Colonic mucosa (tissue), 4 donors: ENCODE results near the gene PAQR4. TPM values are rescaled to one million over a fixed set of nuclear protein-coding genes. Genes with fewer than 3 reads are reported as not detected.

Source experiments
- DNase-seq: peaks from one replicate; pipeline ENCODE4 v3.0.0-alpha.2; 2020
- H3K27ac ChIP-seq: fragments of 200-600 bp; one replicate; pipeline ENCODE4 v1.8.0; 2021
- H3K27me3 ChIP-seq: fragments of 200-600 bp; one replicate; pipeline ENCODE4 v1.8.0; 2021
- H3K36me3 ChIP-seq: fragments of 200-600 bp; one replicate; pipeline ENCODE4 v1.8.0; 2021
- H3K4me1 ChIP-seq: fragments of 200-600 bp; one replicate; pipeline ENCODE4 v1.8.0; 2021; ENCODE audit warnings: mild to moderate bottlenecking
- H3K4me3 ChIP-seq: fragments of 200-600 bp; one replicate; pipeline ENCODE4 v1.8.0; 2021
- H3K9ac ChIP-seq, 2 donors: one replicate each; pipeline ENCODE4 v1.7.0; 2013; ENCODE audit warnings: control low read depth in 2 of 2, low read depth in 2 of 2, low read length in 2 of 2
- H3K9me3 ChIP-seq: fragments of 200-600 bp; one replicate; pipeline ENCODE4 v1.8.0; 2021
- CTCF ChIP-seq: fragments of 200-600 bp; IDR thresholded peaks from one replicate; pipeline ENCODE4 v1.8.0; 2022; ENCODE audit warnings: antibody characterized with exemption, mild to moderate bottlenecking
- intact Hi-C: fragments of 100-400 bp; cut with DNase I; formaldehyde crosslinking; loops from one replicate; pipeline ENCODE4 v1.14.1; 2022
- total RNA-seq, 2 donors: library from RNA; stranded (reverse); fragmentation: NEBNext Ultra II Directional in 1 of 2; extraction: Animal tissue kit (Norgen Biotek cat#: 25700) in 1 of 2; gene quantifications; one replicate each; pipeline ENCODE4 v1.2.1, GENCODE V29; 2021
- donor health status: healthy.
- donor health status: DM: no; HTN: no; CAD: no.
- donor health status: DM: no; HTN: no; CAD: no.

The PAQR4 gene
- total RNA-seq, 2 donors from 2014 or later, result 14.0 to 42.3 TPM

GRCh38 chr16:3021449-3022207 lies 52.5 kb downstream of the PAQR4 start:
- H3K27me3 ChIP-seq, result no peaks in the 10 kb centered on the region
- intact Hi-C loops, result no loop called here
- H3K4me3 ChIP-seq, result peak overlapping the region; percentile 79
- no peaks in the 10 kb centered on the region for H3K36me3 ChIP-seq
- DNase-seq, result peak; percentile 90
- no peaks in the 10 kb centered on the region for H3K9me3 ChIP-seq
- no peak for TF ChIP-seq CTCF
- H3K4me1 ChIP-seq, result peaks cover 18% of the 10 kb centered on the region
- H3K27ac ChIP-seq, result peak overlapping the region; percentile 96
- H3K9ac ChIP-seq, result peak overlapping the region; percentile 83 to 96

- intact Hi-C loops, result no loop called here
- H3K4me1 ChIP-seq, result peaks cover 18% of the 10 kb centered on the region
- H3K27me3 ChIP-seq, result no peaks in the 10 kb centered on the region
- H3K27ac ChIP-seq, result peak overlapping the region; percentile 96
- H3K9ac ChIP-seq, result peak overlapping the region; percentile 55 to 96
- H3K36me3 ChIP-seq, result no peaks in the 10 kb centered on the region
- DNase-seq, result peak; percentile 88
- H3K4me3 ChIP-seq, result peak overlapping the region; percentile 79
- no peak for TF ChIP-seq CTCF
- H3K9me3 ChIP-seq, result no peaks in the 10 kb centered on the region
Measured at GRCh38 chr16:3022208-3022683, 53.1 kb downstream of the PAQR4 start.

DNA sequence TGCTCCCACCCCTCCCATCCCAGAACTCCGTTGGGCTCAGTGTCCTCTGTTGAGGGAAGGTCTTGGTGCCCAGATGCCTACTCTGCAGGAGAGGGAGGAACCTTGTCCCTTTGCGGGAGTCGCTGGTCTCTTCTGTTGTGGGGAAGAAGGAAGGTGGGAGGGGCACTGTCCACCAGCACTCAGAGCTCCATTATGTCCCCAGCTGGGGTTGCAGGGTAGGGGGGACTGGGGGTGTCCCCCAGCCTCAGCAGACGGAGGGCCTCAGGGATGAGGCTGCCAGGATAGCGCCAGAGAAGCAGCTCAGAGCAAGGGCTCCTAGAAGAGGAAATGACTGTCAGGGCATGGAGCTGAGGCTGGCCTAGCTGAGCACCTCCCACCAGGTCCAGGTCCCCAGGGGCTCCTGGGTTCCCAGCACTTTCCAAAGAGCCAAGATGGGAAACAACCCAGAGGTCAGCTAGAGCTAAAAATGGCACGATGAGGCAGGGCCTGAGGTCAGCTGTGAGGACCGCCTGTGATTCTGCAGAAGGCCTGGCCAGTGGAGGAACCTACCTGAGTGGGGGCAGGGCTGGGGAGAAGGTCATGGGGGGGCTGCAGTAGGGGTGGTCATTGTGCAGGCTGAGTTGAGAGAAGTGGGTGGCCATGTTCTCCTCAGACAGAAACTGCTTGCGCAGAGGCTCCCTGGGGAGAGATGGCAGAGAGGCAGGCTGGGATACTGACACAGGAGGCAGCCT lies 53.7 kb downstream of the PAQR4 start:
- Histone ChIP-seq H3K4me1 (peaks cover 20% of the 10 kb centered on the region), H3K4me3 (peak overlapping the region; percentile 51), H3K27ac (peak overlapping the region; percentile 96), H3K36me3 (no peaks in the 10 kb centered on the region), H3K9ac (peak overlapping the region; percentile 70 to 75), H3K9me3 (no peaks in the 10 kb centered on the region), H3K27me3 (no peaks in the 10 kb centered on the region)
- DNase-seq, result no peak
- TF ChIP-seq CTCF, result no peak
- intact Hi-C loops, result no loop called here

Other genes starting within 250 kb of the PAQR4 start
- gene PRSS27, start 249.1 kb upstream of the PAQR4 start, total RNA-seq, result under 1 TPM; 0.15 to 0.56 TPM
- gene SRRM2, start 216.7 kb upstream of the PAQR4 start, total RNA-seq, result 100 to 1,000 TPM; 377 to 539 TPM
- 100 to 1,000 TPM; 230 to 333 TPM for gene ELOB, start 192.1 kb upstream of the PAQR4 start, total RNA-seq
- gene PRSS33, start 181.8 kb upstream of the PAQR4 start, total RNA-seq, result not detected
- not detected for gene PRSS41, start 170.9 kb upstream of the PAQR4 start, total RNA-seq
- 1 to 10 TPM; 1.1 to 2.6 TPM for gene PRSS21, start 152.1 kb upstream of the PAQR4 start, total RNA-seq
- gene ZG16B, start 139.0 kb upstream of the PAQR4 start, total RNA-seq, result 10 to 100 TPM; 34.1 to 62.1 TPM
- 1 to 10 TPM; 6.1 to 6.7 TPM for gene PRSS22, start 111.2 kb upstream of the PAQR4 start, total RNA-seq
- gene FLYWCH2, start 86.1 kb upstream of the PAQR4 start, total RNA-seq, result 10 to 100 TPM; 16.2 to 24.8 TPM
- 10 to 100 TPM; 18.5 to 28.4 TPM for gene FLYWCH1, start 57.4 kb upstream of the PAQR4 start, total RNA-seq
- 1 to 10 TPM; 1.4 to 1.5 TPM for gene KREMEN2, start 5.1 kb upstream of the PAQR4 start, total RNA-seq
- gene PKMYT1, start 11.1 kb downstream of the PAQR4 start, total RNA-seq, result 10 to 100 TPM in 1 of 2 donors, 1 to 10 TPM in 1; 9.5 to 76.6 TPM
- gene CLDN9, start 43.6 kb downstream of the PAQR4 start, total RNA-seq, result under 1 TPM; 0.35 to 0.67 TPM
- gene CLDN6, start 48.8 kb downstream of the PAQR4 start, total RNA-seq, result 1 to 10 TPM in 1 of 2 donors, not detected in 1; 1.2 TPM
- gene TNFRSF12A, start 51.0 kb downstream of the PAQR4 start, total RNA-seq, result 10 to 100 TPM; 11.6 to 27.3 TPM
- 10 to 100 TPM; 28.7 to 30.0 TPM for gene HCFC1R1, start 54.6 kb downstream of the PAQR4 start, total RNA-seq
- 10 to 100 TPM; 27.4 to 45.8 TPM for gene THOC6, start 54.7 kb downstream of the PAQR4 start, total RNA-seq
- gene BICDL2, start 67.6 kb downstream of the PAQR4 start, total RNA-seq, result 10 to 100 TPM; 56.6 to 83.9 TPM
- gene MMP25, start 77.2 kb downstream of the PAQR4 start, total RNA-seq, result under 1 TPM; 0.44 to 0.88 TPM
- 100 to 1,000 TPM; 256 to 329 TPM for gene IL32, start 96.3 kb downstream of the PAQR4 start, total RNA-seq
- under 1 TPM in 1 of 2 donors, not detected in 1; 0.86 TPM for gene ZSCAN10, start 129.9 kb downstream of the PAQR4 start, total RNA-seq
- 10 to 100 TPM in 1 of 2 donors, 1 to 10 TPM in 1; 9.9 to 10.5 TPM for gene ZNF205, start 143.2 kb downstream of the PAQR4 start, total RNA-seq
- 10 to 100 TPM; 12.4 to 20.4 TPM for gene ZNF213, start 165.7 kb downstream of the PAQR4 start, total RNA-seq
- not detected for gene OR1F1, start 218.9 kb downstream of the PAQR4 start, total RNA-seq